Keratinocyte (primary cell): ENCODE results near the gene TNFRSF6B. TPM values are rescaled to one million over a fixed set of nuclear protein-coding genes. Genes with fewer than 3 reads are reported as not detected.

ENCODE experiments used
- DNase-seq: peaks from one replicate; pipeline ENCODE4 v3.0.0-alpha.2; 2011; ENCODE audit warnings: low read depth, missing footprints, low spot score
- FAIRE-seq: peaks from 2 replicates; lab custom pipeline; 2011; peaks lifted over from hg19 to GRCh38; lab: Jason Lieb, UNC
- H2AFZ ChIP-seq: 2 replicates; pipeline ENCODE4 v1.6.0; 2012; ENCODE audit warnings: low read length, control low read depth, inconsistent platforms; ENCODE audit not compliant: control insufficient read depth
- H3K27ac ChIP-seq: 2 replicates; pipeline ENCODE4 v1.5.1; 2011; ENCODE audit warnings: low read length; ENCODE audit not compliant: control insufficient read depth, insufficient read depth
- H3K27me3 ChIP-seq: 3 replicates; pipeline ENCODE4 v1.6.0; 2011; ENCODE audit warnings: low read length; ENCODE audit not compliant: control insufficient read depth, insufficient read depth; ENCODE audit errors: extremely low read depth
- H3K36me3 ChIP-seq, 2 experiments: 2 replicates in 1 of 2; 3 replicates in 1 of 2; pipeline ENCODE4 v1.5.1; 2011; ENCODE audit warnings: low read length in 2 of 2, mild to moderate bottlenecking in 1 of 2; ENCODE audit not compliant: control insufficient read depth in 2 of 2, insufficient read depth in 2 of 2; ENCODE audit errors: extremely low read depth in 1 of 2
- H3K4me1 ChIP-seq: 3 replicates; pipeline ENCODE4 v1.5.1; 2011; ENCODE audit warnings: low read length; ENCODE audit not compliant: control insufficient read depth, insufficient read depth; ENCODE audit errors: extremely low read depth
- H3K4me2 ChIP-seq: 3 replicates; pipeline ENCODE4 v1.6.0; 2011; ENCODE audit warnings: low read depth, low read length; ENCODE audit not compliant: control insufficient read depth, insufficient read depth; ENCODE audit errors: extremely low read depth
- H3K4me3 ChIP-seq, 3 experiments: fragments of 200-600 bp in 1 of 3; sonication (generic) in 1 of 3; 2 replicates in 2 of 3; 3 replicates in 1 of 3; pipeline ENCODE4 v1.5.1; 2011 to 2016; ENCODE audit warnings: low read length in 3 of 3, mild to moderate bottlenecking in 3 of 3, control low read depth in 2 of 3, inconsistent platforms in 1 of 3, low read depth in 1 of 3, mixed read lengths in 1 of 3, mixed run types in 1 of 3, moderate library complexity in 1 of 3; ENCODE audit not compliant: control insufficient read depth in 2 of 3, insufficient read depth in 2 of 3; ENCODE audit errors: extremely low read depth in 1 of 3
- H3K79me2 ChIP-seq: 2 replicates; pipeline ENCODE4 v1.6.0; 2012; ENCODE audit warnings: low read length; ENCODE audit not compliant: control insufficient read depth, insufficient read depth
- H3K9ac ChIP-seq: 3 replicates; pipeline ENCODE4 v1.6.0; 2011; ENCODE audit warnings: low read length; ENCODE audit not compliant: control insufficient read depth, insufficient read depth; ENCODE audit errors: extremely low read depth
- H3K9me1 ChIP-seq: 3 replicates; pipeline ENCODE4 v1.6.0; 2011; ENCODE audit warnings: low read length; ENCODE audit not compliant: control insufficient read depth, insufficient read depth; ENCODE audit errors: extremely low read depth
- H3K9me3 ChIP-seq: 2 replicates; pipeline ENCODE4 v1.5.1; 2012; ENCODE audit warnings: low read depth, low read length; ENCODE audit not compliant: control insufficient read depth
- H4K20me1 ChIP-seq: 3 replicates; pipeline ENCODE4 v1.6.0; 2011; ENCODE audit warnings: low read length; ENCODE audit not compliant: control insufficient read depth, insufficient read depth; ENCODE audit errors: extremely low read depth
- CTCF ChIP-seq, 3 experiments: IDR thresholded peaks in 1 of 3; conservative IDR thresholded peaks in 1 of 3; optimal IDR thresholded peaks in 1 of 3; 2 replicates in 2 of 3; 3 replicates in 1 of 3; pipeline versions ENCODE3 to v1.5.1; 2011; ENCODE audit warnings: low read length in 3 of 3, mild to moderate bottlenecking in 3 of 3, moderate library complexity in 2 of 3, control low read depth in 1 of 3, inconsistent platforms in 1 of 3; ENCODE audit not compliant: insufficient read depth in 2 of 3; ENCODE audit errors: extremely low read depth in 1 of 3
- EZH2 ChIP-seq: IDR thresholded peaks from one replicate; pipeline ENCODE4 v1.6.1; 2012; ENCODE audit warnings: inconsistent platforms, mild to moderate bottlenecking, low read length, moderate library complexity
- dilution Hi-C: fragments of 300-500 bp; cut with MboI; formaldehyde crosslinking; loops from one replicate; pipeline ENCODE4 v1.7.0; 2020; ENCODE audit warnings: low sequenced_read_pairs; ENCODE audit not compliant: extremely low pct_ligation_motif_present
- polyA plus RNA-seq, 5 experiments: library from polyadenylated mRNA; depleted of rRNA in 3 of 5; stranded (reverse) in 3 of 5; stranded (forward) in 1 of 5; unstranded in 1 of 5; fragments of >200 nt; gene quantifications; 1 replicate in 1 of 5; 2 replicates in 3 of 5; 3 replicates in 1 of 5; pipeline versions ENCODE4 v1.2.1 to v1.2.3, GENCODE V29; 2011 to 2012; ENCODE audit warnings: missing spikeins in 2 of 5, low read depth in 1 of 5, low replicate concordance in 1 of 5

Gene TNFRSF6B
- polyA plus RNA-seq, 1 donor (not counting 4 experiments of a cell fraction or from before 2014, with no cell fraction given) = 51.9 TPM

- H3K9me1 ChIP-seq = no peaks in the 10 kb centered on the region
- H3K27me3 ChIP-seq = no peaks in the 10 kb centered on the region
- no peak overlapping the region for H3K4me2 ChIP-seq
- H3K9me3 ChIP-seq = no peaks in the 10 kb centered on the region
- FAIRE-seq (no peak), DNase-seq (no peak)
- H3K9ac ChIP-seq = no peak overlapping the region
- H4K20me1 ChIP-seq = no peaks in the 10 kb centered on the region
- dilution Hi-C loops = no loop called here
- peaks cover 20% of the 10 kb centered on the region for H3K79me2 ChIP-seq
- peaks cover 27 to 28% of the 10 kb centered on the region in 2 experiments for H3K36me3 ChIP-seq
- no peak overlapping the region for H2AFZ ChIP-seq
- peaks cover 2% of the 10 kb centered on the region for H3K4me1 ChIP-seq
- TF ChIP-seq CTCF (optimal IDR thresholded peaks at IDR 0.05 in 1 of 3, IDR thresholded peaks at IDR 0.05 in 1 of 3, conservative IDR thresholded peaks at IDR 0.05 in 1 of 3; ENCODE audit: extremely low read depth in 1 of 3, insufficient read depth in 2 of 3, low read length in 3 of 3) = no peak
- no peak for TF ChIP-seq EZH2
- H3K4me3 ChIP-seq = no peak overlapping the region
- no peak overlapping the region for H3K27ac ChIP-seq
These were observed 32.2 kb upstream of the TNFRSF6B start for GRCh38 chr20:63664143-63664851.

- H3K9me3 ChIP-seq = no peaks in the 10 kb centered on the region
- DNase-seq (no peak), FAIRE-seq (no peak)
- H4K20me1 ChIP-seq = no peaks in the 10 kb centered on the region
- dilution Hi-C loops = no loop called here
- H3K79me2 ChIP-seq = peaks cover 13% of the 10 kb centered on the region
- H3K36me3 ChIP-seq = peaks cover 27 to 28% of the 10 kb centered on the region in 2 experiments
- no peaks in the 10 kb centered on the region for H3K27me3 ChIP-seq
- H3K4me2 ChIP-seq = no peak overlapping the region
- no peak overlapping the region for H3K4me3 ChIP-seq
- H2AFZ ChIP-seq = no peak overlapping the region
- TF ChIP-seq EZH2 = no peak
- TF ChIP-seq CTCF (optimal IDR thresholded peaks at IDR 0.05 in 1 of 3, IDR thresholded peaks at IDR 0.05 in 1 of 3, conservative IDR thresholded peaks at IDR 0.05 in 1 of 3; ENCODE audit: extremely low read depth in 1 of 3, insufficient read depth in 2 of 3, low read length in 3 of 3) = no peak
- no peaks in the 10 kb centered on the region for H3K9me1 ChIP-seq
- H3K9ac ChIP-seq = no peak overlapping the region
- no peak overlapping the region for H3K27ac ChIP-seq
- no peaks in the 10 kb centered on the region for H3K4me1 ChIP-seq
These were observed 31.4 kb upstream of the TNFRSF6B start for GRCh38 chr20:63664861-63665594.
